Activated T-helper 1 cell treated with anti-CD3 and anti-CD28 coated beads, Interleukin-2, amount 50 U/mL, for 16 hours (primary cell): Measurements from ENCODE around the gene SEC23A.

Experiments used
- DNase-seq, 2 donors: peaks; one replicate each; pipeline ENCODE4 v3.0.0-alpha.2; 2020; ENCODE audit warnings: low read depth in 1 of 2, low spot score in 1 of 2

Gene SEC23A

DNA sequence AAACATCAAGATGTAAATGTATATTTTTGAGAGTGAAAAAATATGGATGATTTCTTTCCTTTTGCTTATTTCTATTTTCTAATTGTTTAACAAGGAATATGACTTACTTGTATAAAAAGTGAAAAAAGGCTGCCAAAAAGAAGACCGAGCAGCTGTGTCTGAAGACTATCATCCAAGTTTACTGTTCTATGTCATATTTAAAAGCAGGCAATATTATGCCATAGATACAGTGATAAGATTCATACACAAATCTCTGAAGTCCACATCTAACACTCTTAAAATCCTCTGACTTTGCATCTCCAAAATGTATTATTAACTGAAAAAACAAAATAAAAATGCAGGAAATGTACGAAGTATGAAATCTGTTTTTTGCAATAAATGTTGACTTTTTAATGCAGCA, 109.1 kb downstream of the SEC23A start:
- no peak for DNase-seq

DNA sequence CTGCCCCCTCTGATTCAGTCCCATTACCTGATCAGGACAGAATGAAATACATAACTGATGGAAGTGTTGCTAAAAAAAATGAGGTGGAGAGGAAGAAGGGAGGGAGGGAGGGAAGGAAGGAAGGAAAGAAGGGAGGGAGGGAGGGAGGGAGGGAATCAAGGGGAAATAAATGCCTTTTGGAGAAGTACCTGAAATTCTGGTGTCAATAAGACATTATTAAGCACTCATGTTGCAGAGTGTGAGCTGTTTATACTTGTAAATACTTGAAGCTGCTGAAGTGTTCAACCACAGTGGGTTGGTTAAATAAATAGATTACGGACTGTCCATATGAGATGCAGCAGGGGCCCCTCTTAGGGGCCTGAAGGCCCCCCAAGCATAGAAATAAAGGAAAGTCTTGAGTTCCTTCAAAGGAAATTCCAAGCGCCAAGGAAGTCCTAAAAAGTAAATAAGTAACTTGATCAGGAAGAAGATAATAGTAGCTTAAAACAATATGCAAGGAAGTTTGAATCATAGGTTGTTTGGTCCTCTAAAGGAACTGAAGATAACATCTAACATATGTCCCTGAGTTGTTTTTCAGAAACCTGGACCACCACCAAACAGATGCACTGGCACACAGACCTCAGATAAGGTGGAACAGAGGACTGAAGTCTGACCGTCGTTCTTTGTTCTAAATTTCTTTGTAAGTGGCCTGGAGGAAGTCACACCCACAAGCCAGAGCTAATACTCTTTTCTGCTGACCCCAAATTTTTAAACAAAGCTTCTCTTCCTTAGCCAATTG, 110.8 kb downstream of the SEC23A start:
- no peak for DNase-seq

GRCh38 chr14:38991299-38991698, 111.7 kb downstream of the SEC23A start:
- DNase-seq: no peak

DNA sequence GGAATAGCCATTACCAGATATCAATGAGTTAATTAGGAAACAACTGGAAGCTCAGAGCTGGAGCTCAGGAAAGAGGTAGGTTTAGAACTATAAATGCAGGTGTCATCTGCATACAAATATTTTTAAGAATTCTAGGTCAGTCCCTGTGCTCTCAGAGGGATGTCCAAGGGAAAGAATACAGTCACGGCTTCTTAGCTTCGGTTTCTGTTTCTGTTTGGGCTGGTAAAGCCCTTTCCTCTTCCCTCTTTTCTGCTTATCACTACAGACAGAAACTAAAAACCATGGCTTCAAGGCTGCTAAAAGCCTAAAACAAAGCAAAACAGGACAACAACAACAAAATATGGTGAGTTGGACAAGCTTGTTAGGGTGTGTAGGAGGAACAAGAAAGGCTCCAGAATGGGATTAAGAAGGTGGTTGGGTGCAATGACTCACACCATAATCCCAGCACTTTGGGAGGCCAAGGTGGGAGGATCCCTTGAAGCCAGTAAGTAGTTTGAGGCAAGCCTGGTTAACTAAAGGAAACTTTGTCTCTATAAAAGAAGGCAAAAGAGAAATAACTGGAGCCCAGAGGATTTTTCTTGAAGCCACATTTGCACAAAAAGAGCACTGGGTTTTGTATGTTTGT, 113.0 kb downstream of the SEC23A start:
- no peak for DNase-seq

DNA sequence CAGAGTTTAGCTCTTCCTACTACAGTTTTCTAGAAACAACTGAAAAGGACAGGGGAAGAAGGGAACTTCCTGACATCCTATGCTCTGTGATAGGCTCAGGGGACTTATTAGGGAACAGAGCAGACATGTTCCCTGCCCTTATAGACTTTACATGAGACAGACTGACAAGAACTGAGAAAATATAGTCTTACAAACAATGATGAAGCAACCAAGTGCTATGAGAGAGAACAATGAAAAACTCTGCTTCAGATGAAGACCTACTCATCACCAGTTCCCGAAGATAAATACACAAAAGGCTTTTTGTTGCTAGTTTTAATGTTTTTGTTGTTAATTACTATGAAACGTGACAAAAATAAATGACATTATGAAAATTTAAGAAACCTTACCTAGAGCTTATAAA, 115.3 kb downstream of the SEC23A start:
- DNase-seq: no peak

- DNase-seq: no peak
These were observed 120.2 kb downstream of the SEC23A start for GRCh38 chr14:38982837-38983236.

GRCh38 chr14:38982278-38982677, 120.8 kb downstream of the SEC23A start:
- DNase-seq: no peak
